H1 (cell line): ENCODE measurements around the gene ADGRV1. TPM values are rescaled to one million over a fixed set of nuclear protein-coding genes. Genes with fewer than 3 reads are reported as not detected.

Source experiments
- CTCF ChIA-PET: fragments of 300-600 bp; sonication (Branson Sonifier 250); formaldehyde crosslinking; loops from one replicate; lab custom pipeline; 2021; ENCODE audit not compliant: partially characterized antibody; lab: Charles Lee
- POLR2A ChIA-PET: fragments of 300-600 bp; sonication (Branson Sonifier 250); formaldehyde crosslinking; loops from one replicate; lab custom pipeline; 2021; ENCODE audit warnings: inconsistent platforms; ENCODE audit not compliant: partially characterized antibody; lab: Charles Lee
- DNase-seq, 2 experiments: peaks; one replicate each; pipeline versions ENCODE4 v3.0.0 to v3.0.0-alpha.2; 2010 to 2022; ENCODE audit warnings: low spot score in 2 of 2, low read depth in 1 of 2, mixed read lengths in 1 of 2
- FAIRE-seq: peaks from 2 replicates; lab custom pipeline; 2011; peaks lifted over from hg19 to GRCh38; lab: Jason Lieb, UNC
- H2AFZ ChIP-seq: 2 replicates; pipeline ENCODE4 v1.8.1; 2012; ENCODE audit warnings: low read length, inconsistent platforms
- H2AK5ac ChIP-seq: 2 replicates; pipeline ENCODE4 v1.6.1; 2013; ENCODE audit warnings: low read depth, low read length
- H2BK120ac ChIP-seq: replicated peaks from 2 replicates; pipeline ENCODE3; 2013; ENCODE audit warnings: low read depth, low read length, inconsistent platforms
- H2BK12ac ChIP-seq: 2 replicates; pipeline ENCODE4 v1.6.1; 2013; ENCODE audit warnings: low read depth, low read length
- H2BK15ac ChIP-seq: 2 replicates; pipeline ENCODE4 v1.6.1; 2013; ENCODE audit warnings: low read length
- H2BK20ac ChIP-seq: 2 replicates; pipeline ENCODE4 v1.6.1; 2013; ENCODE audit warnings: low read length
- H2BK5ac ChIP-seq: 2 replicates; pipeline ENCODE4 v1.6.1; 2013; ENCODE audit warnings: low read depth, low read length
- H3K14ac ChIP-seq: 2 replicates; pipeline ENCODE4 v1.6.1; 2013; ENCODE audit warnings: inconsistent platforms; ENCODE audit not compliant: insufficient read length
- H3K18ac ChIP-seq: 2 replicates; pipeline ENCODE4 v1.6.1; 2013; ENCODE audit warnings: low read length; ENCODE audit errors: extremely low read depth
- H3K23ac ChIP-seq: 2 replicates; pipeline ENCODE4 v1.6.1; 2013; ENCODE audit warnings: inconsistent platforms; ENCODE audit not compliant: insufficient read length
- H3K23me2 ChIP-seq: 2 replicates; pipeline ENCODE4 v1.6.1; 2013; ENCODE audit warnings: low read depth, low read length
- H3K27ac ChIP-seq: 2 replicates; pipeline ENCODE4 v1.6.1; 2011; ENCODE audit warnings: low read depth, low read length, inconsistent platforms
- H3K27me3 ChIP-seq, 4 experiments: replicated peaks in 1 of 4; 1 replicate in 1 of 4; 2 replicates in 3 of 4; pipeline versions ENCODE4 v1.6.1 to v1.8.1; 2011 to 2013; ENCODE audit warnings: low read length in 3 of 4, mild to moderate bottlenecking in 3 of 4, inconsistent platforms in 2 of 4, mixed read lengths in 2 of 4, moderate library complexity in 1 of 4; ENCODE audit not compliant: control insufficient read depth in 3 of 4, insufficient read depth in 3 of 4; ENCODE audit errors: extremely low read depth in 1 of 4
- H3K36me3 ChIP-seq, 4 experiments: 2 replicates each; pipeline versions ENCODE4 v1.6.1 to v1.8.1; 2011 to 2013; ENCODE audit warnings: mild to moderate bottlenecking in 4 of 4, low read length in 3 of 4, moderate library complexity in 2 of 4, control low read depth in 1 of 4, inconsistent platforms in 1 of 4; ENCODE audit not compliant: insufficient read depth in 4 of 4, control insufficient read depth in 2 of 4
- H3K4ac ChIP-seq: replicated peaks from 2 replicates; pipeline ENCODE3; 2013; ENCODE audit warnings: low read length, low read depth, mixed read lengths, inconsistent platforms; ENCODE audit not compliant: insufficient read length
- H3K4me1 ChIP-seq, 4 experiments: replicated peaks in 1 of 4; 1 replicate in 1 of 4; 2 replicates in 3 of 4; pipeline versions ENCODE4 v1.6.1 to v1.8.1; 2011 to 2013; ENCODE audit warnings: low read length in 3 of 4, inconsistent platforms in 2 of 4, mixed read lengths in 1 of 4; ENCODE audit not compliant: insufficient read depth in 4 of 4, control insufficient read depth in 3 of 4
- H3K4me2 ChIP-seq, 2 experiments: 2 replicates each; pipeline versions ENCODE4 v1.6.1 to v1.8.1; 2011 to 2013; ENCODE audit warnings: low read depth in 2 of 2, low read length in 2 of 2, control low read depth in 1 of 2, inconsistent platforms in 1 of 2, mild to moderate bottlenecking in 1 of 2; ENCODE audit not compliant: insufficient read depth in 1 of 2
- H3K4me3 ChIP-seq, 4 experiments: fragments of 200-600, 300-600 bp in 1 of 4; sonication (generic), shearing (Covaris generic), sonication (Bioruptor Twin) in 1 of 4; 2 replicates each; pipeline versions ENCODE4 v1.5.1 to v1.8.1; 2011 to 2016; ENCODE audit warnings: low read length in 4 of 4, low read depth in 3 of 4, control low read depth in 2 of 4, inconsistent platforms in 2 of 4, mild to moderate bottlenecking in 2 of 4, mixed read lengths in 1 of 4, moderate library complexity in 1 of 4; ENCODE audit not compliant: insufficient read depth in 2 of 4; ENCODE audit errors: extremely low read depth in 1 of 4
- H3K56ac ChIP-seq: replicated peaks from 2 replicates; pipeline ENCODE3; 2013; ENCODE audit warnings: low read depth, mild to moderate bottlenecking, mixed read lengths, low read length, inconsistent platforms; ENCODE audit not compliant: insufficient read length
- H3K79me1 ChIP-seq: 2 replicates; pipeline ENCODE4 v1.6.1; 2013; ENCODE audit warnings: low read depth, low read length, control low read depth
- H3K79me2 ChIP-seq, 2 experiments: 2 replicates each; pipeline versions ENCODE4 v1.6.1 to v1.8.1; 2012 to 2013; ENCODE audit warnings: low read length in 2 of 2, mild to moderate bottlenecking in 2 of 2, inconsistent platforms in 1 of 2; ENCODE audit not compliant: insufficient read depth in 2 of 2, control insufficient read depth in 1 of 2
- H3K9ac ChIP-seq, 4 experiments: replicated peaks in 1 of 4; 1 replicate in 1 of 4; 2 replicates in 3 of 4; pipeline versions ENCODE4 v1.6.1 to v1.8.1; 2011 to 2013; ENCODE audit warnings: low read depth in 3 of 4, low read length in 3 of 4, control low read depth in 2 of 4, mild to moderate bottlenecking in 2 of 4, moderate library complexity in 2 of 4, inconsistent platforms in 1 of 4; ENCODE audit errors: extremely low read depth in 1 of 4
- H3K9me3 ChIP-seq, 2 experiments: 2 replicates each; pipeline versions ENCODE4 v1.6.1 to v1.8.1; 2012 to 2013; ENCODE audit warnings: mild to moderate bottlenecking in 2 of 2, moderate library complexity in 2 of 2, control low read depth in 1 of 2, inconsistent platforms in 1 of 2, low read depth in 1 of 2, low read length in 1 of 2, mixed read lengths in 1 of 2; ENCODE audit not compliant: insufficient read depth in 2 of 2
- H4K20me1 ChIP-seq, 2 experiments: replicated peaks in 1 of 2; 2 replicates each; pipeline versions ENCODE3 to v1.8.1; 2011 to 2013; ENCODE audit warnings: inconsistent platforms in 2 of 2, low read length in 2 of 2, mild to moderate bottlenecking in 1 of 2; ENCODE audit not compliant: insufficient read depth in 2 of 2, control insufficient read depth in 1 of 2
- H4K5ac ChIP-seq: 2 replicates; pipeline ENCODE4 v1.6.1; 2013; ENCODE audit warnings: low read length, low read depth, mixed read lengths, inconsistent platforms; ENCODE audit not compliant: insufficient read length
- H4K8ac ChIP-seq: 2 replicates; pipeline ENCODE4 v1.8.0; 2013; ENCODE audit warnings: mild to moderate bottlenecking, moderate library complexity, low read length, inconsistent platforms; ENCODE audit not compliant: insufficient read depth; ENCODE audit errors: extremely low read depth
- H4K91ac ChIP-seq: replicated peaks from 2 replicates; pipeline ENCODE3; 2013; ENCODE audit warnings: low read length, mixed read lengths, inconsistent platforms; ENCODE audit not compliant: insufficient read length
- BCL11A ChIP-seq, 2 experiments: IDR thresholded peaks; one replicate each; pipeline ENCODE4 v1.6.1; 2011; ENCODE audit warnings: low read depth in 2 of 2, low read length in 2 of 2, mild to moderate bottlenecking in 2 of 2
- MAX ChIP-seq: IDR thresholded peaks from 2 replicates; pipeline ENCODE4 v1.6.1; 2012; ENCODE audit warnings: inconsistent platforms
- SP2 ChIP-seq: IDR thresholded peaks from 2 replicates; pipeline ENCODE4 v1.6.1; 2012; ENCODE audit warnings: mild to moderate bottlenecking, low read length, inconsistent platforms
- WGBS, 2 experiments: shearing (Covaris generic) in 1 of 2; methylation state at CpG; one replicate each; pipeline versions ENCODE4 v1.1.6 to v1.1.7; 2013 to 2015; ENCODE audit warnings: low lambda C conversion rate in 2 of 2, mixed read lengths in 2 of 2, inconsistent platforms in 1 of 2, low coverage in 1 of 2, missing lambda C conversion rate in 1 of 2; ENCODE audit not compliant: insufficient replicate concordance in 2 of 2, insufficient coverage in 1 of 2, insufficient read length in 1 of 2; ENCODE audit errors: extremely low coverage in 1 of 2, missing lambda C conversion rate in 1 of 2; 5-methylcytosine and 5-hydroxymethylcytosine counted together
- polyA plus RNA-seq, 7 experiments: library from polyadenylated mRNA; depleted of rRNA in 3 of 7; stranded (reverse) in 5 of 7; unstranded in 2 of 7; fragments of >200 nt in 5 of 7; fragments of 200-250 nt in 2 of 7; gene quantifications; 1 replicate in 5 of 7; 2 replicates in 1 of 7; 4 replicates in 1 of 7; pipeline versions ENCODE4 v1.2.1 to v1.2.3, GENCODE V29; 2011 to 2013; ENCODE audit warnings: missing spikeins in 2 of 7, mixed read lengths in 2 of 7
- total RNA-seq: library from RNA; stranded (reverse); fragmentation: NEBNext Ultra II Directional; extraction: Animal tissue kit (Norgen Biotek cat#: 25700); gene quantifications from 2 replicates; pipeline ENCODE4 v1.2.1, GENCODE V29; 2021

Gene ADGRV1
- total and polyA plus RNA-seq, 2 of the 8 experiments (the other 6 are each of a cell fraction or from before 2014, with no cell fraction given) = 53.1 to 62.2 TPM

GRCh38 chr5:91126448-91126847, 567.9 kb downstream of the ADGRV1 start:
- H3K4ac ChIP-seq = no peak overlapping the region
- no peak overlapping the region for H4K91ac ChIP-seq
- no peaks in the 10 kb centered on the region for H3K27me3 ChIP-seq
- no peak overlapping the region for H2BK20ac ChIP-seq
- H3K9ac ChIP-seq = no peak overlapping the region
- no peak overlapping the region for H4K8ac ChIP-seq
- no peak overlapping the region for H2BK12ac ChIP-seq
- no peaks in the 10 kb centered on the region for H3K79me2 ChIP-seq
- no peak overlapping the region for H2BK5ac ChIP-seq
- no peak overlapping the region for H3K4me2 ChIP-seq
- no peak overlapping the region for H3K27ac ChIP-seq
- H3K14ac ChIP-seq = no peak overlapping the region
- ChIA-PET CTCF (interaction anchor here (1.2 to 1.4 kb wide), 2 partner anchors 20 to 259 kb away, joined by 3 read pairs; no protein-coding TSS in a partner anchor), POLR2A (no interaction called here)
- no peaks in the 10 kb centered on the region for H3K9me3 ChIP-seq
- DNase-seq (no peak), FAIRE-seq (no peak)
- no peaks in the 10 kb centered on the region for H3K4me1 ChIP-seq
- H3K23me2 ChIP-seq = no peaks in the 10 kb centered on the region
- 92% methylated on average over 1 of the region's 1 CpG; no CpG with 5 or more reads in 1 of the 2 experiments for WGBS, 2 experiments
- H3K4me3 ChIP-seq = no peak overlapping the region
- no peak overlapping the region for H3K18ac ChIP-seq
- no peak overlapping the region for H4K5ac ChIP-seq
- H4K20me1 ChIP-seq = no peaks in the 10 kb centered on the region
- H2AK5ac ChIP-seq = no peak overlapping the region
- no peaks in the 10 kb centered on the region for H3K36me3 ChIP-seq
- no peak overlapping the region for H3K56ac ChIP-seq
- H2BK120ac ChIP-seq = no peak overlapping the region
- no peak overlapping the region for H3K23ac ChIP-seq
- no peak overlapping the region for H2BK15ac ChIP-seq
- H3K79me1 ChIP-seq = no peaks in the 10 kb centered on the region
- no peak overlapping the region for H2AFZ ChIP-seq
- TF ChIP-seq SP2 = no peak
- no peak for TF ChIP-seq MAX
- TF ChIP-seq BCL11A (IDR thresholded peaks at IDR 0.05; ENCODE audit: low read depth in 2 of 2, low read length in 2 of 2) = no peak
